Neutrophil (primary cell): Measurements from ENCODE around the gene OR51B2.
"Not testable (repeated sequence)": the region's sequence is repeated elsewhere in the genome, so short reads cannot be mapped to it uniquely, and the experiment has no call there.

Experiments
- H3K27ac ChIP-seq: fragments of 200-600 bp; sonication (generic); 2 replicates; pipeline ENCODE4 v1.5.1; 2016; ENCODE audit warnings: mild to moderate bottlenecking, moderate library complexity
- H3K27me3 ChIP-seq: fragments of 200-600 bp; sonication (generic); 2 replicates; pipeline ENCODE4 v1.6.0; 2016; ENCODE audit warnings: mild to moderate bottlenecking
- H3K36me3 ChIP-seq: fragments of 200-600 bp; sonication (generic); 2 replicates; pipeline ENCODE4 v1.5.1; 2017
- H3K4me1 ChIP-seq, 2 experiments: fragments of 200-600 bp in 1 of 2; sonication (generic) in 1 of 2; 1 replicate in 1 of 2; 2 replicates in 1 of 2; pipeline versions ENCODE4 v1.5.1 to v1.6.1; 2013 to 2016; ENCODE audit warnings: low read depth in 1 of 2, low read length in 1 of 2, mild to moderate bottlenecking in 1 of 2, moderate library complexity in 1 of 2; ENCODE audit not compliant: control insufficient read depth in 1 of 2, insufficient read depth in 1 of 2
- H3K4me3 ChIP-seq, 2 experiments: fragments of 200-600 bp in 1 of 2; sonication (generic) in 1 of 2; 1 replicate in 1 of 2; 2 replicates in 1 of 2; pipeline ENCODE4 v1.5.1; 2013 to 2016; ENCODE audit warnings: low read depth in 1 of 2, low read length in 1 of 2, mild to moderate bottlenecking in 1 of 2, moderate library complexity in 1 of 2
- H3K9me3 ChIP-seq: fragments of 200-600 bp; sonication (generic); 2 replicates; pipeline ENCODE4 v1.5.1; 2016
- TF ChIP-seq, protein P1 (sequence below): fragments of 200-600 bp; sonication (generic); IDR thresholded peaks from 2 replicates; pipeline ENCODE4 v1.5.1; 2016; ENCODE audit warnings: antibody characterized with exemption

Gene OR51B2

DNA sequence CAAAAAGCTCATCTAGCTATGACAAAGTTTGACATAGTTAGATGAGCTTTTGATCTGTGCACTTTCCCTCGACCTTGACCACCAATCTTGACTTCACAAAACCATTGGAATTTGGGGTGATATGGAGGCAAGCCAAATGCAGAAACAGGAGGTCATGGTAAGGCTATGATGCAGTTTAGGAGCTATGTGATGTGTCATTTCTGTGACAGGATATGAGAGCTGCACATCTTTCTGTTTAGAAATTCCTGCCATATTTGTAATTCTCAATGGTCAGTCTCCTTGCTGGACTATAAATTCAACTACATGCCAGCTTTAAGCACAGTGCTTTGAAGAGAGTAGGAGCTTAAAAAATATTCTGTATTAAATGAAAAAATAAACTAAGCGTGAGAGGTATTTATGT lies 40.1 kb upstream of the OR51B2 start:
- Histone ChIP-seq H3K36me3 (no peaks in the 10 kb centered on the region), H3K27me3 (no peaks in the 10 kb centered on the region), H3K9me3 (no peaks in the 10 kb centered on the region), H3K27ac (no peak overlapping the region), H3K4me1 (no peaks in the 10 kb centered on the region), H3K4me3 (no peak overlapping the region)
- TF ChIP-seq, protein P1, sequence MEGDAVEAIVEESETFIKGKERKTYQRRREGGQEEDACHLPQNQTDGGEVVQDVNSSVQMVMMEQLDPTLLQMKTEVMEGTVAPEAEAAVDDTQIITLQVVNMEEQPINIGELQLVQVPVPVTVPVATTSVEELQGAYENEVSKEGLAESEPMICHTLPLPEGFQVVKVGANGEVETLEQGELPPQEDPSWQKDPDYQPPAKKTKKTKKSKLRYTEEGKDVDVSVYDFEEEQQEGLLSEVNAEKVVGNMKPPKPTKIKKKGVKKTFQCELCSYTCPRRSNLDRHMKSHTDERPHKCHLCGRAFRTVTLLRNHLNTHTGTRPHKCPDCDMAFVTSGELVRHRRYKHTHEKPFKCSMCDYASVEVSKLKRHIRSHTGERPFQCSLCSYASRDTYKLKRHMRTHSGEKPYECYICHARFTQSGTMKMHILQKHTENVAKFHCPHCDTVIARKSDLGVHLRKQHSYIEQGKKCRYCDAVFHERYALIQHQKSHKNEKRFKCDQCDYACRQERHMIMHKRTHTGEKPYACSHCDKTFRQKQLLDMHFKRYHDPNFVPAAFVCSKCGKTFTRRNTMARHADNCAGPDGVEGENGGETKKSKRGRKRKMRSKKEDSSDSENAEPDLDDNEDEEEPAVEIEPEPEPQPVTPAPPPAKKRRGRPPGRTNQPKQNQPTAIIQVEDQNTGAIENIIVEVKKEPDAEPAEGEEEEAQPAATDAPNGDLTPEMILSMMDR: no peak

DNA sequence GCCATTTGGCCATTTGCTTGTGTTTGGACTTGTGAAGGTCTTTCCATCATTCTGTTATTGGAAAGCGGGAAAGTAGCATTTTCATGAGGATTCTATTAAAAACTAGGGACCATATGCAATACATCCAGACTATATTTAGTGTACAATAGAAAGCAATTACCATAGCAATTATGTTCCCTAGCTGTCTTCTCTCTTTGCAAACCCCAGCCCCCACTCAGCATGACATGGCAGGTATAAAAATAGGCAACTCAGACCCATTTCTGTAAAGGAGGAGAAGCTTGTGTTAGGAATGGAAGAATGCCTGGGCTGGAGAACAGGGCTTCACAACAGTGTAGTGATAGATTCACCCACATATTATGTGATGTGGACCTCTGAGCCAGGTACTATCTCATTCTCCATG lies 39.6 kb upstream of the OR51B2 start:
- TF ChIP-seq, protein P1: no peak
- H3K9me3 ChIP-seq: no peaks in the 10 kb centered on the region
- no peaks in the 10 kb centered on the region for H3K27me3 ChIP-seq
- no peak overlapping the region for H3K27ac ChIP-seq
- H3K4me1 ChIP-seq: no peaks in the 10 kb centered on the region
- no peak overlapping the region for H3K4me3 ChIP-seq
- H3K36me3 ChIP-seq: no peaks in the 10 kb centered on the region

DNA sequence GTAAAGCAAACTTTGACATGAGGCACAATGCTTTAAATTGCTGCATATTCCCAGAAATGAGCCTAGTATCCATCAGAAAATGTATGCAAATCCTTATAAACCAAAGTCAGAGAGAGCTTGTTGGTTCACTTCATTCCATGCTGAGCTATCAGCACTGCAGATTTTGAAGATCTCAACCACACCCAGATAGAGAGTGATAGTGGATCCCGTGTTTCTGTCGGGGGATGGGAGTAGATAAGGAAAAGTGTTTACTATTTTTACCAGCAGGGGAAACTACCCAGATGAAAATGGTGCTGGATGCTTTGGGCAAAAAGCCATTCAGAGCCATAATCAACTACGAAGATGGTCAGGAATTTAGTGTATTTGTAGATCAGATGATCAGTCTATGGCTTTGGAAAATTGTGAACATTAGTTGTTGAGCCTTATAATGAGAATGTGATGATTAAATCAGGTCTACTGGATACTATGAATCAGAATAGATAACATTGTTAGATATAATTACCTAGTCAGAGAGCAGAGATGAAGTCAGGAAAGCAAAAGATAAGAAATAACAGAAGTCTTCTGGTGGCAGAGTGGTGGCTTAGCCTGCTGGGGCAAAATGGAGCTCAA lies 38.0 kb upstream of the OR51B2 start:
- no peaks in the 10 kb centered on the region for H3K9me3 ChIP-seq
- no peaks in the 10 kb centered on the region for H3K36me3 ChIP-seq
- TF ChIP-seq, protein P1: no peak
- no peak overlapping the region for H3K4me3 ChIP-seq
- H3K4me1 ChIP-seq: no peaks in the 10 kb centered on the region
- no peak overlapping the region for H3K27ac ChIP-seq
- H3K27me3 ChIP-seq: no peaks in the 10 kb centered on the region

DNA sequence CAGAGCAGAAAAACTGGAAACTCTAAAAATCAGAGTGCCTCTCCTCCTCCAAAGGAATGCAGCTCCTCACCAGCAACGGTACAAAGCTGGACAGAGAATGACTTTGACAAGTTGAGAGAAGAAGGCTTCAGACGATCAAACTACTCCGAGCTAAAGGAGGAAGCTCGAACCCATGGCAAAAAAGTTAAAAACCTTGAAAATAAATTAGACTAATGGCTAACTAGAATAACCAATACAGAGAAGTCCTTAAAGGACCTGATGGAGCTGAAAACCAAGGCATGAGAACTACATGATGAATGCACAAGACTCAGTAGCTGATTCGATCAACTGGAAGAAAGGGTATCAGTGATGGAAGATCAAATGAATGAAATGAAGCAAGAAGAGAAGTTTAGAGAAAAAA lies 31.9 kb upstream of the OR51B2 start:
- H3K4me1 ChIP-seq, H3K4me3 ChIP-seq, H3K27me3 ChIP-seq, H3K9me3 ChIP-seq, H3K27ac ChIP-seq, H3K36me3 ChIP-seq: not testable (repeated sequence)

DNA sequence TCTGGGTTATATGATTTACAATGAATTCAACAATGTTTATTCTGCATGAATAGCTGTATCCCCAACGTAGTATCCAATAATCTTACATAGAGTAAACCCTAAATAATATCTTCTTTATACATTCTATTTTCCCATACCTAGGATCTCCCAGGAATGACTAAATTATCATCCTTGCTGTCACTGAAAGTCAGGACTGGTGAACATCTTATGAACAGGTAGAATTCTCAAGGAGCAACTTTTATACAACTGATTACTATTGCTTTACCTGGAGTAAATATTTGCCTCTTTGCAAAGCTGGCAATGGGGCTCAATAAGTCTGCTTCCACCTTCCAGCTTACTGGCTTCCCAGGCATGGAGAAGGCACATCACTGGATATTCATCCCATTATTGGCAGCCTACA lies 27.1 kb upstream of the OR51B2 start, which contains the start of gene OR51B6:
OR51B6 (plus strand) TSS at position 301 of the 400 bp plus-strand sequence; CDS start at position 301, 0 bp downstream.
- Histone ChIP-seq H3K4me3 (no peak within 1 kb of the TSS), H3K4me1 (no peaks in the 10 kb centered on the region), H3K27ac (no peak within 1 kb of the TSS), H3K36me3 (no peaks in the 10 kb centered on the region), H3K9me3 (no peaks in the 10 kb centered on the region), H3K27me3 (no peaks in the 10 kb centered on the region)
- TF ChIP-seq, protein P1: no peak

DNA sequence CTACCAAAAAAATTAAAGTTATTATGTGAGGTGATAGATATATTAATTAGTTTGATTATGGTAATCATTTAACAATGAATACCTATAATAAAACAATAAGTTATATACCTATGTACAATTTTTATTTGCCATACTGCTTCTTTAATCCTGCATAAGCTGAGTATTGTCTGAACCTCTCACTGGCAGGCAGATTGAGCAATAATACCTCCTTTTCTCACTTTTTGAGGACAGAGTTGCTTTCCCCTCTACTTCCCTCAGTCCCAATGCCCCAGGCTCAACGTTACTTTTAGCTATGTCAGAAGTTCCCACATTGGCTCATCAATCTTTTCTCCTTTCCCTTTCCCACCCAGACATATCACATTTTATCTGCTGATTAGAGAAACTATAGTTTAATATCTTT lies 25.5 kb upstream of the OR51B2 start:
- H3K4me1 ChIP-seq: no peaks in the 10 kb centered on the region
- TF ChIP-seq, protein P1: no peak
- H3K36me3 ChIP-seq: no peaks in the 10 kb centered on the region
- no peaks in the 10 kb centered on the region for H3K27me3 ChIP-seq
- no peak overlapping the region for H3K4me3 ChIP-seq
- no peak overlapping the region for H3K27ac ChIP-seq
- H3K9me3 ChIP-seq: no peaks in the 10 kb centered on the region
